ENCODE data around the gene SPNS3. TPM values are rescaled to one million over a fixed set of nuclear protein-coding genes. Genes with fewer than 3 reads are reported as not detected.

Gene SPNS3
- total and polyA plus RNA-seq, 10 of the 15 experiments (the other 5 are each of a cell fraction or from before 2014, with no cell fraction given), result 0.16 to 2.6 (median 0.97) TPM

DNA sequence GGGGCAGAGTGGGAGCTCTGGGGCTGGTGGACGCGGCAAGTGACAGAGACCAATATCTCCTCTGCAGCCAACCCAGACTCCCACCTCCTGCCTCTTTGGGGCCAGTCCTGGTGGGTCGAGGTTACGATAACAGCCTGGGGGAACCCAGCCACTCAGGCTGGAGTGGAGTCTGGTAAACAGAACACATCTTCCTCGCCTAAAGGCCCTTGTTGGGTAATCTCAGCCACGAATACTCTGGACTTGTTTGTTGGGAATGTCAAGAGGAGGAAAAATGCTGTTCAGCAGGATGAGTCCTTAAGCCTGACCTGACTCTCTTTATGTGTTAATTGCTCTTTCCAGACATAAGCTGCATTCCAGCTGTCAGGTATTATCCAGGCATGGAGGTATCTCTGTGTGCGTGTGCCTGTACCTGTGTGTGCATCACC, 56.9 kb downstream of the SPNS3 start:
- Histone ChIP-seq H3K9me3 (replicated peaks; ENCODE audit: control insufficient read depth, insufficient read depth, low read length) (no peaks in the 10 kb centered on the region), H3K9ac (ENCODE audit: control insufficient read depth, insufficient read depth, low read length) (no peak overlapping the region), H3K4me1 (ENCODE audit: control insufficient read depth, insufficient read depth, low read length) (no peaks in the 10 kb centered on the region; the same call in 1 of the 2 replicates), H2AFZ (ENCODE audit: control insufficient read depth, low read depth, low read length) (no peak overlapping the region), H3K36me3 (ENCODE audit: control insufficient read depth in 2 of 2, insufficient read depth in 2 of 2, low read length in 1 of 2) (no peaks in the 10 kb centered on the region), H3K79me2 (ENCODE audit: control insufficient read depth, insufficient read depth, low read length) (no peaks in the 10 kb centered on the region), H3K4me3 (no peak overlapping the region), H3K27me3 (replicated peaks in 1 of 2; ENCODE audit: control insufficient read depth in 2 of 2, insufficient read depth in 2 of 2, low read length in 1 of 2) (no peaks in the 10 kb centered on the region; a peak in 1 of 4 replicates), H3K4me2 (ENCODE audit: control insufficient read depth, insufficient read depth) (no peak overlapping the region), H3K27ac (ENCODE audit: control insufficient read depth, insufficient read depth) (no peak overlapping the region), H4K20me1 (ENCODE audit: control insufficient read depth, insufficient read depth) (no peaks in the 10 kb centered on the region)
- 62% methylated on average over 7 of the region's 7 CpGs for WGBS (ENCODE audit: insufficient coverage, insufficient replicate concordance, low lambda C conversion rate, missing lambda C conversion rate)
- BruUV-seq (replicated peaks), result no TSS peak
- ChIA-PET CTCF (no interaction called here), RAD21 (ENCODE audit: unreplicated experiment) (no interaction called here), POLR2A (no interaction called here), SMC1A (ENCODE audit: uncharacterized antibody, unreplicated experiment) (no interaction called here)
- FAIRE-seq, result no peak
- in situ Hi-C loops (cut with MboI) (no loop called here), intact Hi-C loops (cut with micrococcal nuclease; ENCODE audit: unreplicated experiment) (no loop called here)
- ATAC-seq, result no peak
- TF ChIP-seq, protein P1, sequence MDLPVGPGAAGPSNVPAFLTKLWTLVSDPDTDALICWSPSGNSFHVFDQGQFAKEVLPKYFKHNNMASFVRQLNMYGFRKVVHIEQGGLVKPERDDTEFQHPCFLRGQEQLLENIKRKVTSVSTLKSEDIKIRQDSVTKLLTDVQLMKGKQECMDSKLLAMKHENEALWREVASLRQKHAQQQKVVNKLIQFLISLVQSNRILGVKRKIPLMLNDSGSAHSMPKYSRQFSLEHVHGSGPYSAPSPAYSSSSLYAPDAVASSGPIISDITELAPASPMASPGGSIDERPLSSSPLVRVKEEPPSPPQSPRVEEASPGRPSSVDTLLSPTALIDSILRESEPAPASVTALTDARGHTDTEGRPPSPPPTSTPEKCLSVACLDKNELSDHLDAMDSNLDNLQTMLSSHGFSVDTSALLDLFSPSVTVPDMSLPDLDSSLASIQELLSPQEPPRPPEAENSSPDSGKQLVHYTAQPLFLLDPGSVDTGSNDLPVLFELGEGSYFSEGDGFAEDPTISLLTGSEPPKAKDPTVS (IDR thresholded peaks at IDR 0.05; ENCODE audit: low read depth, low read length), result no peak
- TF ChIP-seq RCOR1 (conservative IDR thresholded peaks at IDR 0.05; ENCODE audit: low read depth, low read length), result no peak
- TF ChIP-seq, protein P2, sequence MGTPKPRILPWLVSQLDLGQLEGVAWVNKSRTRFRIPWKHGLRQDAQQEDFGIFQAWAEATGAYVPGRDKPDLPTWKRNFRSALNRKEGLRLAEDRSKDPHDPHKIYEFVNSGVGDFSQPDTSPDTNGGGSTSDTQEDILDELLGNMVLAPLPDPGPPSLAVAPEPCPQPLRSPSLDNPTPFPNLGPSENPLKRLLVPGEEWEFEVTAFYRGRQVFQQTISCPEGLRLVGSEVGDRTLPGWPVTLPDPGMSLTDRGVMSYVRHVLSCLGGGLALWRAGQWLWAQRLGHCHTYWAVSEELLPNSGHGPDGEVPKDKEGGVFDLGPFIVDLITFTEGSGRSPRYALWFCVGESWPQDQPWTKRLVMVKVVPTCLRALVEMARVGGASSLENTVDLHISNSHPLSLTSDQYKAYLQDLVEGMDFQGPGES (IDR thresholded peaks at IDR 0.05), result no peak
- TF ChIP-seq, protein P3, sequence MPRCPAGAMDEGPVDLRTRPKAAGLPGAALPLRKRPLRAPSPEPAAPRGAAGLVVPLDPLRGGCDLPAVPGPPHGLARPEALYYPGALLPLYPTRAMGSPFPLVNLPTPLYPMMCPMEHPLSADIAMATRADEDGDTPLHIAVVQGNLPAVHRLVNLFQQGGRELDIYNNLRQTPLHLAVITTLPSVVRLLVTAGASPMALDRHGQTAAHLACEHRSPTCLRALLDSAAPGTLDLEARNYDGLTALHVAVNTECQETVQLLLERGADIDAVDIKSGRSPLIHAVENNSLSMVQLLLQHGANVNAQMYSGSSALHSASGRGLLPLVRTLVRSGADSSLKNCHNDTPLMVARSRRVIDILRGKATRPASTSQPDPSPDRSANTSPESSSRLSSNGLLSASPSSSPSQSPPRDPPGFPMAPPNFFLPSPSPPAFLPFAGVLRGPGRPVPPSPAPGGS (IDR thresholded peaks at IDR 0.05; ENCODE audit: borderline replicate concordance, insufficient read depth, low read depth, low read length, poor library complexity, severe bottlenecking), result no peak
- TF ChIP-seq, protein P4, sequence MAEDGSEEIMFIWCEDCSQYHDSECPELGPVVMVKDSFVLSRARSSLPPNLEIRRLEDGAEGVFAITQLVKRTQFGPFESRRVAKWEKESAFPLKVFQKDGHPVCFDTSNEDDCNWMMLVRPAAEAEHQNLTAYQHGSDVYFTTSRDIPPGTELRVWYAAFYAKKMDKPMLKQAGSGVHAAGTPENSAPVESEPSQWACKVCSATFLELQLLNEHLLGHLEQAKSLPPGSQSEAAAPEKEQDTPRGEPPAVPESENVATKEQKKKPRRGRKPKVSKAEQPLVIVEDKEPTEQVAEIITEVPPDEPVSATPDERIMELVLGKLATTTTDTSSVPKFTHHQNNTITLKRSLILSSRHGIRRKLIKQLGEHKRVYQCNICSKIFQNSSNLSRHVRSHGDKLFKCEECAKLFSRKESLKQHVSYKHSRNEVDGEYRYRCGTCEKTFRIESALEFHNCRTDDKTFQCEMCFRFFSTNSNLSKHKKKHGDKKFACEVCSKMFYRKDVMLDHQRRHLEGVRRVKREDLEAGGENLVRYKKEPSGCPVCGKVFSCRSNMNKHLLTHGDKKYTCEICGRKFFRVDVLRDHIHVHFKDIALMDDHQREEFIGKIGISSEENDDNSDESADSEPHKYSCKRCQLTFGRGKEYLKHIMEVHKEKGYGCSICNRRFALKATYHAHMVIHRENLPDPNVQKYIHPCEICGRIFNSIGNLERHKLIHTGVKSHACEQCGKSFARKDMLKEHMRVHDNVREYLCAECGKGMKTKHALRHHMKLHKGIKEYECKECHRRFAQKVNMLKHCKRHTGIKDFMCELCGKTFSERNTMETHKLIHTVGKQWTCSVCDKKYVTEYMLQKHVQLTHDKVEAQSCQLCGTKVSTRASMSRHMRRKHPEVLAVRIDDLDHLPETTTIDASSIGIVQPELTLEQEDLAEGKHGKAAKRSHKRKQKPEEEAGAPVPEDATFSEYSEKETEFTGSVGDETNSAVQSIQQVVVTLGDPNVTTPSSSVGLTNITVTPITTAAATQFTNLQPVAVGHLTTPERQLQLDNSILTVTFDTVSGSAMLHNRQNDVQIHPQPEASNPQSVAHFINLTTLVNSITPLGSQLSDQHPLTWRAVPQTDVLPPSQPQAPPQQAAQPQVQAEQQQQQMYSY (CRISPR knock-in tag; IDR thresholded peaks at IDR 0.05), result no peak
- no peak for DNase-seq (ENCODE audit: low read depth, low spot score)
